ENCODE measurements around the gene SLCO4A1. TPM values are rescaled to one million over a fixed set of nuclear protein-coding genes. Genes with fewer than 3 reads are reported as not detected.

Gene SLCO4A1
- total RNA-seq, 3 donors from 2014 or later, result 13.3 to 18.5 (median 15.0) TPM

GRCh38 chr20:62647521-62648317 lies 5.4 kb downstream of the SLCO4A1 start:
- intact Hi-C loops (cut with DNase I, micrococcal nuclease), result no loop called here
- H3K4me1 ChIP-seq (ENCODE audit: low read depth), result peaks cover 76% of the 10 kb centered on the region
- DNase-seq, result no peak

GRCh38 chr20:62648318-62648995 lies 6.2 kb downstream of the SLCO4A1 start:
- intact Hi-C loops (cut with DNase I, micrococcal nuclease), result no loop called here
- H3K4me1 ChIP-seq (ENCODE audit: low read depth), result peaks cover 77% of the 10 kb centered on the region
- H3K36me3 ChIP-seq (ENCODE audit: low read depth), result peaks cover 5% of the 10 kb centered on the region
- no peak for TF ChIP-seq CTCF (IDR thresholded peaks at IDR 0.05)
- no peak overlapping the region for H3K4me3 ChIP-seq
- ATAC-seq, result no peak
- peak in 1 of 3 donors; percentile 60 for DNase-seq
- no peaks in the 10 kb centered on the region for H3K9me3 ChIP-seq

More at GRCh38 chr20:62647521-62648317, 5.4 kb downstream of the SLCO4A1 start:
- Histone ChIP-seq H3K9me3 (no peaks in the 10 kb centered on the region), H3K4me3 (no peak overlapping the region), H3K36me3 (ENCODE audit: low read depth) (peaks cover 5% of the 10 kb centered on the region)
- TF ChIP-seq CTCF (IDR thresholded peaks at IDR 0.05), result no peak
- ATAC-seq, result no peak

GRCh38 chr20:62649140-62649539 lies 6.8 kb downstream of the SLCO4A1 start:
- Histone ChIP-seq H3K4me1 (ENCODE audit: low read depth) (peaks cover 70% of the 10 kb centered on the region), H3K4me3 (no peak overlapping the region), H3K9me3 (no peaks in the 10 kb centered on the region), H3K36me3 (ENCODE audit: low read depth) (peaks cover 5% of the 10 kb centered on the region)
- ATAC-seq (no peak), DNase-seq (no peak)
- intact Hi-C loops (cut with DNase I, micrococcal nuclease), result no loop called here
- no peak for TF ChIP-seq CTCF (IDR thresholded peaks at IDR 0.05)

GRCh38 chr20:62650551-62651284 lies 8.4 kb downstream of the SLCO4A1 start:
- no peaks in the 10 kb centered on the region for H3K9me3 ChIP-seq
- no peak overlapping the region for H3K4me3 ChIP-seq
- ATAC-seq (no peak), DNase-seq (no peak)
- intact Hi-C loops (cut with DNase I, micrococcal nuclease), result no loop called here
- H3K4me1 ChIP-seq (ENCODE audit: low read depth), result peaks cover 55% of the 10 kb centered on the region
- no peak for TF ChIP-seq CTCF (IDR thresholded peaks at IDR 0.05)
- H3K36me3 ChIP-seq (ENCODE audit: low read depth), result peaks cover 5% of the 10 kb centered on the region

- peaks cover 47% of the 10 kb centered on the region for H3K4me1 ChIP-seq (ENCODE audit: low read depth)
- intact Hi-C loops (cut with DNase I, micrococcal nuclease), result no loop called here
- no peak for TF ChIP-seq CTCF (IDR thresholded peaks at IDR 0.05)
- ATAC-seq, result peak; percentile 20
- H3K36me3 ChIP-seq (ENCODE audit: low read depth), result peaks cover 5% of the 10 kb centered on the region
- H3K9me3 ChIP-seq, result no peaks in the 10 kb centered on the region
- DNase-seq, result peak; percentile 80 to 90 (median 84)
- no peak overlapping the region for H3K4me3 ChIP-seq
These were observed 9.2 kb downstream of the SLCO4A1 start for GRCh38 chr20:62651285-62652021.

Measured in mucosa of descending colon (tissue), 3 donors.